Measurements from ENCODE around the gene TMEM165.

TMEM165 gene

GRCh38 chr4:55397520-55398321, 2.0 kb downstream of the TMEM165 start:
- H3K4me3 ChIP-seq (ENCODE audit: low read length) = peak overlapping the region; percentile 76
- peak; percentile 17 for DNase-seq
- no peaks in the 10 kb centered on the region; the same call in 1 of the 2 replicates for H3K36me3 ChIP-seq (replicated peaks; ENCODE audit: insufficient read depth, low read length)
- peaks cover 28% of the 10 kb centered on the region for H4K20me1 ChIP-seq (ENCODE audit: insufficient read depth, low read length)
- no peaks in the 10 kb centered on the region for H3K9me3 ChIP-seq (replicated peaks; ENCODE audit: insufficient read depth, low read length)
- peaks cover 3% of the 10 kb centered on the region; the same call in 1 of the 2 replicates for H3F3A ChIP-seq (ENCODE audit: insufficient read depth, low read length)
- peaks cover 51% of the 10 kb centered on the region for H3K79me2 ChIP-seq (ENCODE audit: low read length)
- no peak overlapping the region for H3K27ac ChIP-seq (ENCODE audit: low read length)
- peaks cover 16% of the 10 kb centered on the region for H3K4me1 ChIP-seq (ENCODE audit: low read length)
- no peak overlapping the region for H2AFZ ChIP-seq (ENCODE audit: low read length)
- peak overlapping the region; percentile 87 for H3K4me2 ChIP-seq (ENCODE audit: low read depth, low read length)
- no peaks in the 10 kb centered on the region for H3K27me3 ChIP-seq (replicated peaks; ENCODE audit: insufficient read depth, low read length)
- H3K9ac ChIP-seq (ENCODE audit: low read length) = peak overlapping the region; percentile 79; the same call in 1 of the 2 replicates
- TF ChIP-seq EZH2phosphoT487 (IDR thresholded peaks at IDR 0.05; ENCODE audit: low read length) (no peak), CTCF (IDR thresholded peaks at IDR 0.05; ENCODE audit: low read length) (no peak), EZH2 (optimal IDR thresholded peaks at IDR 0.05; ENCODE audit: low read depth, low read length) (no peak)
- H3K9me2 ChIP-seq (replicated peaks; ENCODE audit: insufficient read depth, low read length) = no peaks in the 10 kb centered on the region

GRCh38 chr4:55398461-55398860, 2.7 kb downstream of the TMEM165 start:
- peaks cover 16% of the 10 kb centered on the region for H3K4me1 ChIP-seq (ENCODE audit: low read length)
- peaks cover 28% of the 10 kb centered on the region for H4K20me1 ChIP-seq (ENCODE audit: insufficient read depth, low read length)
- H3K4me2 ChIP-seq (ENCODE audit: low read depth, low read length) = peak overlapping the region; percentile 87
- no peaks in the 10 kb centered on the region for H3K9me3 ChIP-seq (replicated peaks; ENCODE audit: insufficient read depth, low read length)
- no peak overlapping the region for H3K27ac ChIP-seq (ENCODE audit: low read length)
- no peaks in the 10 kb centered on the region for H3K9me2 ChIP-seq (replicated peaks; ENCODE audit: insufficient read depth, low read length)
- H3K27me3 ChIP-seq (replicated peaks; ENCODE audit: insufficient read depth, low read length) = no peaks in the 10 kb centered on the region
- no peak for DNase-seq
- no peaks in the 10 kb centered on the region; the same call in 1 of the 2 replicates for H3K36me3 ChIP-seq (replicated peaks; ENCODE audit: insufficient read depth, low read length)
- H3F3A ChIP-seq (ENCODE audit: insufficient read depth, low read length) = peaks cover 3% of the 10 kb centered on the region; the same call in 1 of the 2 replicates
- H3K79me2 ChIP-seq (ENCODE audit: low read length) = peaks cover 55% of the 10 kb centered on the region
- no peak for TF ChIP-seq EZH2phosphoT487 (IDR thresholded peaks at IDR 0.05; ENCODE audit: low read length)
- TF ChIP-seq EZH2 (optimal IDR thresholded peaks at IDR 0.05; ENCODE audit: low read depth, low read length) = no peak
- no peak for TF ChIP-seq CTCF (IDR thresholded peaks at IDR 0.05; ENCODE audit: low read length)
- H2AFZ ChIP-seq (ENCODE audit: low read length) = no peak overlapping the region
- peak overlapping the region; percentile 76 for H3K4me3 ChIP-seq (ENCODE audit: low read length)
- no peak overlapping the region for H3K9ac ChIP-seq (ENCODE audit: low read length)

- Histone ChIP-seq H3K27me3 (replicated peaks; ENCODE audit: insufficient read depth, low read length) (no peaks in the 10 kb centered on the region), H3F3A (ENCODE audit: insufficient read depth, low read length) (peaks cover 3% of the 10 kb centered on the region; the same call in 1 of the 2 replicates), H3K9me3 (replicated peaks; ENCODE audit: insufficient read depth, low read length) (no peaks in the 10 kb centered on the region), H3K9ac (ENCODE audit: low read length) (no peak overlapping the region), H3K79me2 (ENCODE audit: low read length) (peaks cover 60% of the 10 kb centered on the region), H3K36me3 (replicated peaks; ENCODE audit: insufficient read depth, low read length) (no peaks in the 10 kb centered on the region; the same call in 1 of the 2 replicates), H3K9me2 (replicated peaks; ENCODE audit: insufficient read depth, low read length) (no peaks in the 10 kb centered on the region), H3K27ac (ENCODE audit: low read length) (no peak overlapping the region), H4K20me1 (ENCODE audit: insufficient read depth, low read length) (peaks cover 28% of the 10 kb centered on the region), H3K4me1 (ENCODE audit: low read length) (peaks cover 16% of the 10 kb centered on the region), H3K4me2 (ENCODE audit: low read depth, low read length) (peak overlapping the region; percentile 87; the same call in 1 of the 2 replicates), H3K4me3 (ENCODE audit: low read length) (peak overlapping the region; percentile 5; the same call in 1 of the 2 replicates), H2AFZ (ENCODE audit: low read length) (no peak overlapping the region)
- no peak for DNase-seq
- no peak for TF ChIP-seq EZH2 (optimal IDR thresholded peaks at IDR 0.05; ENCODE audit: low read depth, low read length)
- TF ChIP-seq EZH2phosphoT487 (IDR thresholded peaks at IDR 0.05; ENCODE audit: low read length) = no peak
- TF ChIP-seq CTCF (IDR thresholded peaks at IDR 0.05; ENCODE audit: low read length) = no peak
Observed at GRCh38 chr4:55398966-55399365, 3.2 kb downstream of the TMEM165 start.

Measured in MM.1S (cell line).